IPS-NIHi7 (cell line): Measurements from ENCODE around the gene SYT15.

Source experiments
- DNase-seq: peaks from one replicate; pipeline ENCODE4 v3.0.0; 2012; ENCODE audit warnings: mixed read lengths; ENCODE audit errors: extremely low spot score

Gene SYT15

DNA sequence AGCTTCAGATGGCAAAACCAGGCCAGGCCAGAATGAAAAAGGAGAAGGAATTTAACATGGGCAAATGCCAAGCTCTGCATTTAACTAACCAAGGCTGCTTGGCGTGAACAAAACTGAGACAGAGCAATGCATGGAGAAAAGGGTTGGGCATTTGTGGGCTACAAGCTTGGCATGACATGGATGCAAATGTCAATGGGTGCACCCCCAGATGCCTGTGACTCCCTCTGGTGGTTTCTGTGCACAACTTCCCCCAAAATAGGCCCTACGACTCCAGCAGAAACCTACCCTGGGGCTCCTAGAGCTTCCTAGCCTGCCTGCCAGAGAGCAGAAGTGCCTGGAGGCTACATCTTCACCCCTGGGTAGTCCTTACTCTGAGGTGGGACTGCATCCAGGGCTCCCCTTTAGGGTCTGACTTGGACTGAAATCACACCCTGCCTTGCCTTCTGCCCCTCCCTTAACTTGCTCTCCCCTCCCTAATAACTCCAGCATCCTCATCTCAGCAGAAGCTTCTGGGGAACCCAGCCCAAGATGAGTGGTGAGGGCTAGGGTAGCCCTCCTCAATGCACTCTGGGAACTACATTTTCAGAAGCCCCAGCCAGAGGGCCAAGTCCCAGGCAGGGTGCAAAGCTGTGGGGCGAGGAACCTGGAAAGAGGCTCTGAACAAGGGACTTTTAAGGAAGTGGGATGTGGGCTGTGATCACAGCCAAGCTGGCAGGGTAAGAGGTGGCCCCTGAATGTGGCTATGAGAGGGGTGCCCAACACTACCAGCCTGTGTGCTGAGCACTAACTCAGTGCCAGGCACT is 33.7 kb upstream of the SYT15 start:
- peak; percentile 88 for DNase-seq

DNA sequence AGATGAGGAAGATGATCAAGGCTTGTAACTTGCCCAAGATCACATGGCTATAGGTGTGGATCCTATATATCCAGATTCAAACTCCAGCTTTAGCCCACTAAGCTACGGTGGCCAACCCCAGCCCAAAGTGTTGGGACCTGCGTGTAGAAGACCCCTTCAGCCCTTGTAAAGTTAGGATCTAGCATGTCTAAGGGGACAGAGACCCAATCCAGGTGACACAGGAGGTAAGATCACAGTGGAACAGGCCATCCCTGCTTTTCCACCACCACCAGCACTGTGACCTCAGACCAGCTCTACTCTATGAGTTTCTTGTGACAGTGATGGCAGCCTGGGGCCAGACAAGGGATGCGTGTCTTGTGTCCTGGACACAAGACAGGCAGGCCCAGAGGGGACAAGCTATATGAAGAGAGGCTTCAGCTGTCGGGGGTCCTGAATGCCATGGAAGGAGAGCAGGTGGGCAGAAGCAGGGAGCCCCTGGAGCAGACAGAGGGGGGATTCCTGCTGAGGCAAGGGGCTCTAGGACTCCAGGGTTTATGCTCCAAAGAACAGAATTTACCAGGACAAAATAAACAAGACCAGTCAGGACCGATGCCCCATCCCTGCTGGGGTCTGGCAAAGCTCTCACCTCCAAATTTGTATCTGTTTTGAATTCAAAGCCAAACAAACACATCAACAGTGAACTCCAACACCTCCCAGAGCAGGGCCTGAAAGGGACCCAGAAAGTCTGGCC is 32.9 kb upstream of the SYT15 start:
- no peak for DNase-seq

DNA sequence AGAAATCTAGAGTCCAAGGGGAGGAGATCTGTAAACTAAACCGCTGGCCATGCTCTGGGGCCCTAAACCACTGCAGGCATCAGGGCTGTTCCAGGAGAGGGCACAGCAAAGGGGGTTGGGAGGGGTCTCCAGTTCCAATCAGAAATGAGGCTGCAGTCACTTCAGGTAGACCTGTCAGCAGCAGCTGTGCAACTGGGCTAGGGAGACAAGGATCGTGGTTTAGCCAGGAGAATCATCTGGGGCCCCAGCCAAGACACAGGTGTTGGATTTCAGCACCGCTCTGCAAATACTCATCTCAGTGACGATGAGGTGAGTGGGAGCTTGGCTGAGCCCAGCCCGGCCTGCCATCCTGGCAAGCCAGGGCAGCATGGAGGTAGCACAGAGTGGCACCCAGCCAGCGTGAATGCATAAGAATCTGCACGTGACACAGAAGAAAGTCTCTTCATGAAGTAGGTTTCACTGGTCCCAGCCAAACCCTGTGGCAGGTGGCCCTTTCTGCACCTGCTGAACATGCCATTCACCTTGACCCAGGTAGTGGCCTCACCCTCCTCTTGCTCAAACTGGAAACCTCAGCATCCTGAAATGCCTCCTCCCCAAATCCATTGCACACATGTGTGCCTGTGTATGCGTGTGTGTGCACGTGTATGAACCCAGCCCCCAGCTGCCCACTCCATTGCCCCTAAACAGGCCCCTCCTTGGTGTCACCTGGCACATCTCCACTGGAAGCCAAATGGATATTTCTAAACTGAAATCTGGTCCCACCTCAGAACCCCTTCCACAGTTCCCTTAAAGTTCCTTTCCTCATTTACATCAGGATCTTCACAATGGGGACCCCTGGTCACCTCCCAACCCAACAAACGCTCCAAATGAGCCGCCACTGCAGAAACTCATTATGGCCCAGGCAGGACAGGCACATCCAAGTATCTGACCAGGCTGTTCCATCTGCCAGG is 32.1 kb upstream of the SYT15 start:
- no peak for DNase-seq

DNA sequence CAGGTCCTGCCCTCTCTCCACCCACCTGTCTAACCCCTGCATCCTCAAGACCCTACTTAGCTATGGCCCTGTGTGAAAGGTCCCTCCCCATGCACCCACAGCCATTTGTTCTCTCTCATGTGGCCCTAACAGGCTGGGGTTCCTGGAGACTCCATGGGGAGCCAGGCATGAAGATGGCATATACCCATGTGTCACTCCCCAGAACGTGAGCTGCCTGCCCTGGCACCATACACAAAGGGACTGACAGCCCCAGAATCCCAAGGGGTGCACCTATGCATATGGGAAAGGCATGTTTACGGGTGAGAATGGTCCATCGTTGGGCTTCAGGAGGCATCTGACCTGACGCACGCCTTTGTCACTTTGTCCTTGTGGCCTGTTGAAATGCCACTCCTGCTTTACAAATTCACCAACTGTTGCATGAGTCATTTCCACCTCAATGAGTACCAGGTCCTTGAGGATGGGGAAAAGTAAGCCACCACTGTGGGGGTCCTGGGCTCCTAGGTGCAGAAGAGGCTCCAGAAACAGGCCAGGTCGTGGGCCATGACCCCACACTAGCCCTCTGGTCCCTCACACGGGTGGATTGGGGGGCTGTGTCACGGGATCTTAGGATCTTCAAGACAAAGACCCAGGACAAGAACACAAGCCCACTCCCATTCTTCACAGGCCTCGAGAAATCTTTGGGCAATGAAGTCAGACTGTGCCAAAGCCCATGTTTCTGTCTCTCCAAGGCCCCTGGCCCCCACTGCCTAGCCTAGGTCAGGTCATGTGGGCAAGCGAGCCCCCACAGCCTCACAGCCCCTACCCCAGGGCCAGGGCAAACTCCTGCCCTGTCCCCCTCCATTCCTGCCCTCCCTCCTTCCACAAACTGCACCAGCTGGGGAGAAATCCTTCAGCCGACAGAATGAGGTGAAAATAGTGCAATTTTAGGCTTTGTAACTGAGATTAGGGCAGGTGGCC is 31.1 kb upstream of the SYT15 start:
- DNase-seq: no peak

DNA sequence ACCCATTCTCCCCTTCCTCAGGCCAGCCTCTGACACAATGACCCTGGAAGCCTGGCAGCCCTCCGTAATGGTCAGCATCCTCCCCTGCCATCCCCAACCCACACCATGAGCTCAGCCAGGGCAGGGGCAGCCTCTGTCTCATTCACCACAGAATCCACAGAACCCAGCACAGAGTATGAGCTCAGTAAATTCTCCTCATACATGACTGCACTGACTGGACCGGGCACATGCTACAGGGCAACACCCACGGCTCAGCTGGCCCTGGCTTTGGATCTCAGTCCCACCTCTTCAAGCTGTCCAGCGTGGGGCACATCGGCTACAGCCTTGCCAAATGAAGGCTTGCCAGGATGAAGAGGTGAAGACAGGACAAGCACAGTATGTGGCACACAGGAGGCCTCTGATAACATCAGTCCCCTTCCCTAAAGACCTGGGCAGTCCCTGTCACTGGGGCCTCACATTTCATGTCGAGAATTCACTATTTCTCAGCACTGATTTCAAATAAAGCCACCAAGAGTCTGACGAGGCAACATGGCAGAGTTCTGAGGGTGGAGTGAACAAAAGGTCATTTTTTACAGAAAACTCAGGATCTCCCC is 30.3 kb upstream of the SYT15 start:
- DNase-seq: no peak

DNA sequence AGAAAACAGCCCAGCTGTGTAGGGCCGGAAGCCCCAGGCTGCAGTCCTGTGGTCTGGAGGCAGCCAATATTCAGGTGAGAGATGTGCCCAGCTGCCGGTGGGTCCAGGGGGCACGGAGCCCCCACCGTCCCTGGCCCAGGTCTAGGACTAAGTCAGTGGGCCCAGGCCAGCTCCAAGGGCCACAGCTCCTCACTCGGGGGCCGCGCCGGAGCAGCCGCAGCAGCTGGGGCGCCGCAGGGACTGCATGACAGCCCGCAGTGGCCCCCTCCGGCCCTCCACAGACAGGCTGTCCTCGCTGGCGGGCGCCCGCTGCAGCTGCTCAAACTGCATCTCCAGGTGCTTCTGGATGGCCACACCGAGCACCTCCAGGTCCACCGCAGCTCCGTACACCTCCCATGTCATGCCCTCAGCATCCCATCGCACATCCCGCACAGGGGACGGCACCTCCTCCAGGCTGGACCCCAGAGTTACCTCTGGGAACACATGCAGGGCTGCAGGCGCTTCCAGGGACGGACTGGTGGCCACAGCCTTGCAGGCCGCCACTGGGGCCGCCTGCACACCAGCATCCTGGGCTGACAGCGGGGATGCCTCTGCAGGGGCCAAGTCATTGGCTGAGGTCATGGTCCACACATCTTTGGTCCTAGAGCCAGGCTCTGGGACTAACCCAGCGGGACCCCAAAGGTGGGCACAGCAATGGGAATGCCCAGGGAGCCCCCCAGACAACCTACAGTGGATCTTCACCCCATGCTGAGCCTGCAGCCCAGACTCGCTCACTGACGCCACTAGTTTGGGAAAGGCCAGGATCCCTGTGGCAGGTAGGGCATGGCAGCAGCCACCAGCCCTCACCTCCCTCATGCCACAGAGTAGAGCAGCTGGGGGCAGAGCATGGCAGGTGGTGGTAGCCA is 29.5 kb upstream of the SYT15 start:
- no peak for DNase-seq

DNA sequence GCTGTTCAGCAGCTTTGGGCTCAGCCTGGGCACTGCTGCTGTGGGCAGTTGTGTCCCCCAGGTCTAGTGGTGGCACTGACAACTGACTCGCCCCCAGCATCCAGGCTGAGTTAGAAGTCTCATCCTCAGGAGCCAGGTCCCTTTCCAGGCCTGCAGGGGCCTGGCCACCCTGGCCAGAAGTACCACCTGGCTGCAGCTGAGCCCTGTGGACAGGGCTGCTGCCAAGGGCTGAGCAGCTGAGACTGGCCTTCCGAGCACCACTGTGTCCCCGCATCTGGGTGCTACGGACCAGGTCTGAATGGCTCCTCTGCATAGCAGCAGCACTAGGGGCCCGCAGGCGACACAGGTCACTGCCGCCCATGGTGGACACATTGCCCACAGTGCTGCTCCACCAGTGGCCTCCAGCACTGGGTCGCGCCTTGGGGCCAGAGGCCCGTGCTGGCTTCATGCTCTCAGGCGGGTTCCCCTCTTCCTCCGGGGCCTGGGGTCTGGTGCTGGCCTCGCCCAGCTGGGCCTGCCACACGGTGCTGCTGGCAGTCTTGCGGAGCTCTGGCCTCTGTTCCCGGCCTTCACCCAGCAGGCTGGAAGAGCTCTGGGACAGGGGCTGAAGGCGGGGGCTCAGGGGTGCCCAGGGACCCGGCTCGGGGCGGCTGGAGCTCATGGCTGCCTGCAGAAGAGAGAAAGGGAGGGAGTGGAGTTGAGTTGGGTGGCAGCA is 28.7 kb upstream of the SYT15 start:
- DNase-seq: no peak

DNA sequence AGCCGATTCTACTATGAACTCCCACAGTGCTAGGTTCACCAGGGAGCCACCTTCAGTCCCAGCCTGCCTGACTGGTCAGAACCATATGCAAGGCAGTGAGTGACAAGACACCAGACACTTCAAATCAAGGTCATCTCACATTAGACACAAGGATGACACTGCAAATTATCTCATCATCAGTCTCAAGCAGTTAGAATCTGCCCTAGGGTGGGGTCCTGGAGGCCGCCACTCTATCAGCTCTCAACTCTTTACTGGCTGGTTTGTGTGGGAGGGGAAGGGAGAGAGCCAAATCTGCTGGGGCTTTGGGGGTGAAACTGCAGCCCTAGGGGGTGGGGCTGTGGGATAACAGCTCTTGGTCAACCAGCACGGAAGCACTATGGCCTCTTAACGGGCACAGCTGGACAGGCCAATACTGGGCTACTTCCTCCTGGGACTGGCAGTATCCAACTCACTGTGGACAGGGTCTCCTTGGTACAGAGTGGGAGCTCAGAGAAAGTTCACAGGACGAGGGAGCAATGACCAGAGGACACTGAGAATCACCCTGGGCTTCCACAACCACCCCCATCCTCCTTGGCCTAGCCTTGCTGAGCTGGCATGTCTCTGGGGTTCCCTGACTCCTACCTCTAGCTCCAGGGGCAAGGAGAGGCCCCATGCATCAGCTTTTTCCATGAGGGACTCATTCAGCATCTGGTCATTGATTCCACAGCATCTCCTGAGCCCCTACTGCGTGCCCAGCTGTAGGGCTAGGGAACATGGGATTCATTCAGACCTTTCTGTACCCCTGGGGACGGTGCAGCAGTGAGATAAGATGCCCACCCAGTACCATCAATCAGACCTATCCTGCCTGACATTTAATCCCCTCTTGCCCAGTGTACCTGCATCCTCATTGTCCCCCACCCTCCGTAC is 27.9 kb upstream of the SYT15 start:
- DNase-seq: no peak

DNA sequence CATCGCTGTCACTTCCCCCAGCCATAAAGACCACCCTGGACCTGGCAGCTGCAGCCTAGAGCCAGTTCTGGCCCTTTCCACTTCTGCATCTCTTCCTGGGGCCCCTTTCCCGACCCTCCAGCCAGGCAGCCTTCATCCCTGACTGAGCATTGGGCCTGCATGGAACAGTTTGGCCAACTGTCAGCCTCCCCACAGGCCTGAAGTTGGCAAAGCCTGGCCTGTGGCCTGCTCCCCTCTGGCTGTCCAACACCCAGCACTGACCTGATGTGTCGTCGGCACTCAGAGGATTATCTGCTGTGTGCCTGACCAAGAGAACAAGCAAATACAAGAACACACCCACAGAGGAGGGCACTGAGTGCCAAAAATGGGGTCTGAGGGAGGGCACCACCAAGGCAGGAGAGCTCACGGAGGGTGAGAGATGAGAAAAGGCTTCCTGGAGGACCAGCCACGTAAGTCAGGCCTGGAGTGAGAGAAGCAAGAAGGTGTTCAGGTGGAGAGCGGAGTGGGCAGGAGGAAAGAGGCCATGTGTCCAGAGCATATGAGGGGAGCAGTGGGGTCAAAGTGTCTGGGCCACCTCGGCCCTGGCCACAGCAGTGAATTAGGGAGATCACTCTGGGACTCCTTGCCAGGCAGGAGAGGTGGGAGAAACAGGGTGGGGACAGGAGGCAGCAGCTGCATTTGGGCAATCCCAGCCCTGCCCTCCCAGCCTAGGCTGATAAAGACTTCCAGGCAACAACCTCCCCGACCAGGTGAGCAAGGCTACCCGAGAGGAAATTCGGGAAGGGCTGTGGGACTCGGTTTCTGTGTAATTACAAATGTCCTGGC is 27.0 kb upstream of the SYT15 start:
- DNase-seq: no peak

DNA sequence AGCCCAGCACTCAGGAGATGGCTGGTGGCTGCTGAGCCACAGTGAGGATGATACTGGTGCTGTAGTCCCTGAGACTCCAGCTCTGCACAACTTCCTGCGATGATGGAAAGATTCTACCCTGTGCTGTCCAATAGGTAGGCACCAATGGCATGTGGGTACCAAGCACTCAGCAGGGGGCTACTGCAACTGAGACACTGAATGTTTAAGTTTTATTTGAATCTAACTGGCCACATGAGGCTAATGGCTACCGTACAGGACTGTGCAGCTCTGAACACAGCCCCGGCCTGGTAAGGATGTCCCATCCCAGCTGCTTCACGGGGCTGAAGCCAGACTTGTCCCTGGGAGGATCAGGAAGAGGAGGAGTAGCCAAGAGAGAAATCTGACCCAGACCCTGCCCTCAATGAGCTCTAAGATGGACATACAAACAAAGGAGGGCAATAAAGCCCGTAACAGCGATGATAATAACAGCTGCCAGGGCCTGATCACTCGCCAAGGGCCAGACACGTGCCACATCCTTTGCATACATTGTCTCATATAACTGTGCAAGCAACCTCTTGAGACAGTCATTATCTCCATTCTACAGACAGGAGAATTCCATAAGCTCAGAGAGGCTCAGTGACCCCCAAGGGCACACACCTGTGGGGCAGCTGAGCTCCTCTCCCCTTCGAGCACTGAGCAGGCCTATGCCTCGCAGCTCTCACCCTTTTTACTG is 26.2 kb upstream of the SYT15 start:
- no peak for DNase-seq

DNA sequence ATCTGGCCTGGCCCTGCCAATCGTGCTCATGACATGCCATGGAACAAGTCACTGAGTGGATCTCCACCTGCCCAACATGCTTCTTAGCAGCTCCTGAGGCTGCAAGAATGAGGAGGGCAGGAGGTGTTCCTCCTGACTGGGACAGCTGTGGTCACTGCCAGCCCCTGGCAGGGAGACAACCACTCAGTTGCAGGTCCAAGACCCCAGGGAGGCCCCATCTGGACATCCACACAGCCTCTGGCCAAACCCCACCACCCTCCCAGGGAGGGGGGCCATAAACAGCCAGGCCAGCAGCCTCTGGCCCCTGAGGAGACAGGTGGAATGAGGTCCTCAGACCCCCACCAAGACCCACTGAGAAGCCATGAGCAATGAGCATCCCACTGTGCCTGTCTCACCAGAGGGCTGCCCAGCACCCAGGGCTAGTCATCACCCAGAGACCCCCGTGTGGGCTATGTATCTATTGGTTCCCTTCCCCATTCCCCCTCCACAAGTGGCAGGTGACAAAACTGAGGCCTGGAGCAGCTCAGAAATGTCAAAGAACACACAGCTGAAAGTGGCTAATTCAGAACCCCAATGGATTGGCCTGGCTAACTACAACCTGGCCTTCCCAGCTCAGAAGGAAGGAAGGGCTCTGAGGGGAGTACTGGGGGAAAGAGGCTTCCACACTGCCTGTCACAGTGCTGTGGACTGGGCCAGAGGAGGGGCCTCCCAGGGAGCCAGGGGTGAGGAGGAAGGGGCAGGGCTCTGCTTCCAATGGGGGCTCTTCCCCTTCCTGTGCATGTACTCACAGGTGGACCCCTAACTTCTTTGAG is 25.5 kb upstream of the SYT15 start:
- no peak for DNase-seq

DNA sequence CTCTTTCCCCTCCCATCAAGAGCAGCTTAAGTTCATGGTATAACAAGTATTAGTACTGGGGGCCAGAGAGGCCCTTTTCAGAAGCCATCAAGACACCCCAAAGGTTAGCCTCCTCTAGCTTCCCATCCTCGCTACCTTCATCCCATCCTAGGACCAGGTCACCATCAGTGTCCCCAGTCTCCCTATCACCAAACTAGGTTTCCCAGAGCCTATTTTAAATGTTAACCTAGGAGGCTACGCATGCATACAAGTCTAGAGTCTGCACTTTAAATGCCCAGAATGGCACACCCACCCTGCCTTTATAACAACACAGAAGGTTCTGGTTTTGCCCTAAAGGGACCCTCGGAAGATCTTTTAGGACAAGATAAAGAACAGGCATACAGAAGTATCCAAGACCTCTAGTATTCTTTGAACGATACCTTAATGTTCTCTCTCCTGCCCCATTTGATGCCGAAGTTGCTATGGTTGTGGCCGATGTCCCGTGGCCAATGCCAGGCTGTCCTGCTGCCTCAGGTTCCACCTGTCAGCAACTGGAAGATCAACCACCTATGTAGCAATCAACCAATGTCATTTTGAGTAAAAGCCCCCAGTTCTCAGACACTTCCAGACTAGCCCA is 24.7 kb upstream of the SYT15 start:
- DNase-seq: no peak

DNA sequence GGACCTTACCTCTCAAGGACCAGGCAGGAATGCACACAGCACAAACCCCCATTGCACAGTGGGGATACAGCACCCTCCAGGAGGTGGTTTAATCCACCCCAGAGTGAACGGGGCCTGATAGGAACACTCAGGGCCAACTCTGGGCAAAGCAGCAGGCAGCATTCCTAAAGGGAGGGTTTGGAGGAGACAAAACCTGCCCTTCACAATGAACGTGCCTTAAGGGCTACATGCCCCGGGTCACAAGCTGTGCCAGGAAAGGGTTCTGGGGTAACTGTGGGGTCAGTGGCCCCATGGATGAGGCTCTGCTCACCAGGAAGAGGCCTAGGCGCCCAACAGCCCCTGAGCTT is 23.6 kb upstream of the SYT15 start:
- DNase-seq: no peak

DNA sequence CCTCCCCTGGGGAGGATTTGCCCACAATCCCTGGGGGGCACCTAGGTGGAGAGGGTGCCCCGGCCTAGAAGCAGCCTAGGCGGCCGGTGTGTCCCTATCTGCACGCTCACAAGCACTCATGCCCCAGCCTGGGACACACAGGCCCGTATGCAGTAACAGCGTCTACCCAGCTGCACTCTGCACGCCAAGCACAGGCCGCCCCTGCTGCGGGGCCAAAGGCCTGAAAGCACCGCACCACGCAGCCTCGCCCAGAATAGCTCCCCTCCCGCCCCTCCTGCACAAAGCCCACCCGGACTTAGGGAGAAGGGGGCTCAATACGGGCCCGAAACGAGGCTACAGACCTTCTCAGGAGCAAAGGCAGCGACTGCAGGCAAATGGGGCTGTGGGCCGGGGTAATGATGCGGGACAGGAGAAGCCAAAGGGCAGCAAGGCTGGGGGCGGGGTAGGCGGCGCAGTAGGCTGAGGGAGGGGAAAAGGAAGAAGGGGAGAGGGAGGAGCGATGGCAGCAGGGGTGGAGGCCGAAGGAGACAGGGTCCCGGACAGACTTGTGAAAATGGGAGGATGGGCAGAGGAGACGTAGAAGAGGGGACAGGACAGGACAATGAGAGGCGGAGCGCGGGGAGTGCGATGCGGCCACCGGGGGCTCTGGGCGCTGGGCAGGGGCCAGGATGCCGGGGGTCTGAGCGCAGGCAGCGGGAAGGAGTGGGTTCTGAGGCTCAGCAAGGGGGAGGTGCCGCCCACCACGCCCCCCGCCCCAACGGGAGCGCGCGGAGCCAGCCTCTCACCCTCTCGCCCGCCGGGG is 23.0 kb upstream of the SYT15 start:
- peak; percentile 87 for DNase-seq
